Kidney capillary endothelial cell (primary cell): ENCODE data around the gene COL25A1.
"Not testable (repeated sequence)": the region's sequence is repeated elsewhere in the genome, so short reads cannot be mapped to it uniquely, and the experiment has no call there.

Source experiments
- DNase-seq: peaks from one replicate; pipeline ENCODE4 v3.0.0-alpha.2; 2018; ENCODE audit warnings: low spot score

Gene COL25A1

DNA sequence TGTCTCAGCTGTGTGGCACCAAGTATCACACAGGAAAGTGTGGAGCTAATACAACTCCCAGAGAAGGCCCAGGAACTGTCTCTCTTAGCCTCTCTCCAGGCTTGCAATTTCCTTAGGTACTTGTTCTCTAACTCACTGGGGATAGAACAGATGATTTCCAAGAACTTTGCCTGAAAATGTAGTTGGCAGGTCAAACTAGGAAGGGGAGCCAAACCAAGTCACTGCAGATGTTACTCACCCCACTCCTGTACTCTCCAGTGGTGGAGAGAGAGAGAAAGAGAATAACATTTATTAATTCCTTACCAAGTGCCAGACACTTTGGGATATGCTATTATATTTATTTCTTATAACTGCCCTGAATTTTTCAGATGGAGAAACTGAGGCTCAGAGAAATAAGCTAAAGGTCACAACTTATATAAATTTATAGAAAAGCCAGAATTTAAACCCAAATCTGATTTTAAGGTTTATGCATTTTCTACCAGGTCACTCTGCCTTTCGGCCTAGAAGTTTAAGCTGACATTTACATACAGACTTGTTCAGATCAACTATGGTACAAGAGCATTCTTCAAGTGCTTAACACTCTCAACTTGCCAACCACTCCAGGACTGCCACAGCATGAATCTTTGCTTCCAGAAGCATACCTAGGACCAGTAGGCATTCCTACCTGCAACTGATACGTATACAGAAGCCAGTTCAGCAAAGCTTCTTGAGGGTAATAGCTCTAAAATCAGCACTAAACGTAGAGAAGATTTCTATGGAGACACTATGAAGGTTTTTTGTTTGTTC lies 291.0 kb downstream of the COL25A1 start:
- no peak for DNase-seq

DNA sequence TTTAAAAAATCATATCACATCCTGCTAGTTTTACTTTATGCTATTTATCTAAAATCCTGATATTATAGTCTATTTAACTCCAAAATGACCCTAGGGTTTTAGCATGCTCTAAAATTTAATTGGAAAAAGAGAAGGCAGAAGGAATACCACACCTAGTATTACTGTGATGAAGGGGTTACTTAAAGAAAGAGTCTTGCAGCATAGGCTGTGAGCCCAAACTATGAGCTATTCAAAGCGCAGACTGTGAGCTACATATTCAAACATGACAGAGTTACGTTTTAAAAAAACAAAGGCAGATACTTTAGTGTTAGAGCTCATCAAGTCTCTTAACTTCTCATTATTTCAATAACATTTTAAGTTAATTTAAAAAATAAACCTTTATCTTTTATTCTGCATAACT lies 291.9 kb downstream of the COL25A1 start:
- no peak for DNase-seq

DNA sequence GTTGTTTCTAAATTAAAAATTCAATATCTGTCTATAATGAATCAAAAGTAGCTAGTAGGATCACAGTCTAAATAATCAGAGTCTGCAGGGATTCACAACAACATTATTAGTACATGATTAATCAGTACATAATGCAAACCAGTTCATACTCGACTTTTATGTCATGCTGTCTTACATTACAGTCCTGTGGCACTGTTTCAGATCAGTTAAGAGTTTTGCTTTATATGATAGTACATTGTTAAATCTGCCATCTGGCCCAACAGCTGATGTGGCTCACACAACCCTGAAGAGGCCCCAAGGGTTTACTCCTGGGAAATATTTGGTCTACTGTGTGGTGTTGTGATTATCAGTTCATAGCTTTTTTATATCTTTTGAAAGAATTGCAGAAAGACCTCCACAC lies 292.5 kb downstream of the COL25A1 start:
- no peak for DNase-seq

DNA sequence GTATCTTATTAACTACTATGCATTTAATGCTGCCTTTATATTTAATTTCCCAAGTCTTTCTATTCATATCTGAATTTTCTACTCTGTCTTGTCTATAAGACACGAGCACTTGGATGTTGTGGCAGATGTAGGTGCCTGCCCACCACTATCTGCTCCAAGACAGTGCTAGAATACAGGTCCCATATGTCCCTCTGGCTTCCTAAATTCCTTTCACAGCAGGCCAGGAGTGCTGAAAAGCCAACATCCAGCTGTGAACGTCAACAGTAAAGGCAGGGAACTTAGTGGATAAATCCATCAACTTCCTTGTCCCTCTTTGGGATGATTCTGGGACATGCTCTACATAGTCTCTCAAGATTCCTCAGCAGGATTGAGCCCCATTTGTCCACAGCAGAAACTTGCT lies 294.5 kb downstream of the COL25A1 start:
- no peak for DNase-seq

DNA sequence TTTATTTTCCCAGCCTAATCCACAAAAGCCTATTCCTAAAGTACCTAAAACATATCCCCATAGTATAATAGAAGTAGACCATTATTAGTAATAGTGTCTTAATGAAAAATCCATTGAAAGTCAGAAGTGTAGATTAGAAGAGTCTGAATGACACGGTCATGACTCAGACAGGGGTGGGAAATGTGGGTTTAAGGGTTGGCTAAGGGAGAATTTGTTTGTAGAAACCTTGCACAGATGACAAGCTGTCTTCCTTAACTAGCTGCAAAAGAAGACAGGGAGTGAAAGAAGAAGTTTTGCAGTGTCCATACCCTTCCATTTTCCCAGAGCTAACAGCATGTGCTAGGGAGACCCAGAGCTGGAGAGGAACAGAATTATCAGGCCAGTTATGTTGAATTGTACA lies 296.9 kb downstream of the COL25A1 start:
- DNase-seq = peak; percentile 10

DNA sequence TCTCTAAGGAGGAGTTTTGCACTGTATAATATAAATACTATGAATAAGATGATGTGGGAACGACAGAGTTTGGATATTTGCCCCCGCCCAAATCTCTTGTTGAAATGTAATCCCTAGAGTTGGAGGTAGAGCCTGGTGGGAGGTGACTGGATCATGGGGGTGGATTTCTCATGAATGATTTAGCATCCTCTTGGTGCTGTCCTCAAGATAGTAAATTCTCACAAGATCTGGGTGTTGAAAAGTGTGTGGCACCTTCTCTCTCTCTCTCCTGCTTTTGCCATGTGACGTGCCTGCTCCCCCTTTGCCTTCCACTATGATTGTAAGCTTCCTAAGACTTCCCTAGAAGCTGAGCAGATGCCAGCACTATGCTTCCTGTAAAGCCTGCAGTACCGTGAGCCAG lies 298.0 kb downstream of the COL25A1 start:
- DNase-seq = no peak

DNA sequence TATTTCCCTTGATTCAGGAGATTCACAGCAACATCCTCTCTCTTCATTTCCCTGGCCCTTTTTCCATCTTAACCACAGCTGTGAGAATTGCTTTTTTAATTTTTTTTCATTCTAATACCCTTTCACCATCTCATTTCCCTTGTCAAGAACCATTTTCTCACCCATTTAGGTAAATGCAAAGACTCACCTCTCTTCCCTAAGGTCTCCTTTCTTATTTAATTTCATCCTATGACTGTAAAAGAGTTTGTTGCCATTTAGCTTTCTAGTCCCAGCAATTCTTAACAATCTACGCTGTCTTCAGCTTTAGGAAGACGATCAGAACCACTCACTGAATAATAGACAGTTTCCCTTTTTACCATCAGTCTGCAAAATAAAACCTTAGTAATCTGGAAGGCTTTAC lies 298.5 kb downstream of the COL25A1 start:
- no peak for DNase-seq

DNA sequence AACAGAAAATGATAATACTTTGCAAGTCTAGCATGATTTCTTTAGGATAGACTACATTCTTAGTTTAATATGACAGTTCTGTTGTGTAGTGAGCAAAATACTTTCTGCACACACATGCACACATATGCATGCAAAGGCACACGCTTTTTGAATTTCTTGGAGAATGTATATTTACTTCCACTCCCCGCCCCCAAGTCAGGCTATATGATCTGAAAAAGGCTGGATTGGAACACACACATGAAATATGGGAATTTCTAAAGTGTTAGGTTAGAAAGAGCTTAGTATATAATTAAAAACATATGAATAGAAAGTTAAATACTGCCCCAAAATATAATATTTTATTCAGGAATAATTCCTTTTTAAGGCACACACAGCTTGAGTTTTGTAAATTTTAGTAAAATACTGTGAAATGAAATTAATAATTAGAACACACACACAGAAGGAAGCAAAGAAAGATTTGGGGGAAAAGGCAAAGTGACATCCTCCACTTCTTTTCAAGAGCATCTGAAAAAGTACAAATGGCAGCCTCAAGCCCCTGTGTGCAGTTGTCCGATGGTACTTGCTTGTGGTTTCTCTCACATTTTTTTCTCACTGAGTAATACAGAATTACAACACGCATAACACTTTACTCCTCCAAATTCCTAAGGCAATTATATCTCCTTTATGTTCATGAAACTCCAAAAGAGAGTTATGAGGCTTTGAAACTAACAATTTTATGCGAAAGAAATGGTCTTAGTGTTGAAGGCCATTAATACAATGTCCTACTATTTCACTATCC lies 310.7 kb downstream of the COL25A1 start:
- DNase-seq = no peak

DNA sequence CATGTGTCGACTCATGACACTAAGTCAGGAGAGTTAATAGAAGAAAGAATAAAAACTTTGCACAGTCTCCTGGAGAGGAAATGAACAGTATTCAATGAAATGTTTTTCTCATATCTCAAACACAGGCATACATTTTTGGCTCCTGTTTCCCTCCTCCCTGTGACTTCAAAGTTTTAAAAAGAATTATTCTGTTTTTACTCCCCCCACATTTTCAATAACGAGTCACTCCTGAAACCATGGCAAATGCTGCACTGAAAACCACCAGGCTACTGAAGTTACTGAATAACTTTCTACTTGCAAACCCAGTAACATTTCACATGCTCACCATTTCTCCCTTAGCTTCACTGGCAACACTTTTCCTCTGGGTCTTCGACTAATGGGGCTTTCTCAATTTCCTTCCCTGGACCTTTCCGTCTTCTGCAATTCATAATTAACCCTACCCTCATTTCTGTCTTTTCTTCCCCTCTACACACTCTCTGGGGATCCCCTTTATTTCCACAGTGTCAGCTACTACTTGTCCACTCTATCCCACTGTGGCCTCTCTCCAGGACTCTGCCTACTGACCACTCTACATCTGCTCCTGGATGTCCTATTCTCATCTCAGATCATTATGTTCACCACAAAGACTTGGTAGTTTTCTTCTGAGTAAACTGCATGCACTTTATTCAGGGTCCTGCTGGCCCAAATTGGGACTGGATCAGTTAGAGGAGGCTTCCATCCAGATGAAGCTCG lies 313.8 kb downstream of the COL25A1 start:
- no peak for DNase-seq

DNA sequence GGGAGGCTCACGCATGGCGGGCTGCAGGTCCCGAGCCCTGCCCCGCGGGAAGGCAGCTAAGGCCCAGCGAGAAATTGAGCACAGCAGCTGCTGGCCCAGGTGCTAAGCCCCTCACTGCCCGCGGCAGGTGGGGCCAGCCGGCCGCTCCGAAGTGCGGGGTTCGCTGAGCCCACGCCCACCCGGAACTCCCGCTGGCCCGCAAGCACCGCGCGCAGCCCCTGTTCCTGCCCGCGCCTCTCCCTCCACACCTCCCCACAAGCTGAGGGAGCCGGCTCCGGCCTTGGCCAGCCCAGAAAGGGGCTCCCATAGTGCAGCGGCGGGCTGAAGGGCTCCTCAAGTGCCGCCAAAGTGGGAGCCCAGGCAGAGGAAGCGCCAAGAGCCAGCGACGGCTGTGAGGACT lies 318.0 kb downstream of the COL25A1 start:
- not testable (repeated sequence) for DNase-seq

DNA sequence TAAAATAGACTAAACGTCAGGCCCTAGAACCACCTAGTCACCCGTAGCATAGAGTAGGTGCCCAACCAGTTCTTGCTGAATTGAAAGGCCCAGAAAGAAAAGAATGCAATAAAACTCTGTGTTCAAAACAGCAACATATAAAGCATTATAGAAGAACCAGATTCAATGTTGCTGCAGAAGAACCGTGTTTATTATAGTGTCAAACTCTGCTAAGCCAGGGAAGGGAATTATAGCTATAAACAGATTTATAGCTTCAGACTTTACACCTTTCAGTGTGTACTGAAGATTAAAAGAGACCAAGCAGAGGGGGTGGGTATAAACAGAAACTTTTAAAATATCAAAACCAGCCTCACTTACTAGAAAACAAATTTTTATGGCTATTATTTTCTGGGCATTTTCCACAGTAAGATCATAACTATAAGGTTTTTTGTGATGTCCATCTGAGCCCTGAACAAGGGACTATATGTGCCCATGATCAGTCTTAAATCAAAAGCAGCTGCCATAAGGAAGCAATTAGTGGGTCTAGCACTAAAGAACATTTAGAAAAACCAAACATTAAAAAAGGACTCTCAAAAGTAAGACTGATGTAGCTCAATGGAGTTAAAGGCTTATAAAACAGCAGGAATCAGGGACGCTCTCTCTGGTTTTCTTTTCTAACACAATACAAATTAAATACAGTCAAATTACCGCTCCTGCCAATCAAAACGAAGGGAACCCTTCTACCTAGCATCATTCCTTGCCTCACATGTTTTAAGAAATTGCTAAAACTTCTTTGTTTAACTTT lies 319.9 kb downstream of the COL25A1 start:
- DNase-seq = no peak

DNA sequence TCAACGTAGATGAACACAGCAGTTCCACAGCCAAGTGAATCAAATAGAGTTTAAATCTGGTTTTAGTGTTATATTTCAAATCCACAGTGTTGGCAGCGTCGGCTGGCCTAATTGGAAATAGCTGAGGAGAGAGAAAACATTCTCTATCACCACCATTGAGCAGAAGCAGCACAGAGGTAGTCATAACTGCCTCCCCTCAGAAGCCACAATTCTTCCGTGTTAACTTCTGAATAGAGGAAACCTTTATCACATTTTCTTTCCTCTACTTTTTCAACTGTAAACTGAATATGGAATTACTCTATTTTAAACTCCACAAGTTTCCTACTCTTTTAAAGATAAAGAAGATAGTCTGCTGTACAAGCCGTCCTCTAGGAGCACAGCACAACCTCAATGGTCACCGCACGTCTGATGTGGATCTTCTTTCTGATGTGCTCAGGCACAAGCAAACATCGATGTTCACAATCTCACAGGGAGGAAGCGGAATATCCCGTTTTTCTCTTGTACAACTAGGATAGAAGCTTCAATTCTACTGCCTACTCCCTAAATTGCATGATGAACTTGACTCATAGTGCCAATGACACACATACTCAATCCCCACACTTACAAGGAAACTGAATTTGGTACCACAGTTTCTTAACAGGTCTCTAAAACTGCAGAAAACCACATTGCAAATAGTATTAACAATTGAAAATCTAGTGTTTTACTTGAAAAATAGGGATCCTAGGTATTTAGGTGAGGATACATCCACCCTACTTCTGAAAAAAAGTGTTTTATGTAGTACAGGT lies 321.8 kb downstream of the COL25A1 start:
- no peak for DNase-seq

DNA sequence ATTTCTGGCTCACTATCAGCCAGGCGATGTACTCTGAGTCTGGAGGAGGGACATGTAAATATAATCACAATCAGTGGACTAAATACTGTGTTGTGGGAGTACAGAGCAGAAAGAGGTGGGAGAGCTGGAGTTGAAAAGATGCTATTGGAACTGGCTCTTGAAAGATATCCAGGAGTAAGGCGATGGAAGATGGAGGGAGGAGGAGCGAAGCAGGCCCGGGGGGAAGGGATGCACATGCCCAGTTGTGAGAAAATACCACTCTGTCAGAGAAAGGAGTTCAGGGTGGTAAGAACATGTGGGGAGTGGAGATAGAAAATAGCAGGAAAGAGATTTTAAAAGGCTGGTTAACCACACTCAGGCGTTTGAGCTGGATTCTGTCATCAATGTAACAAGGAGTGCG lies 322.7 kb downstream of the COL25A1 start:
- DNase-seq = no peak

DNA sequence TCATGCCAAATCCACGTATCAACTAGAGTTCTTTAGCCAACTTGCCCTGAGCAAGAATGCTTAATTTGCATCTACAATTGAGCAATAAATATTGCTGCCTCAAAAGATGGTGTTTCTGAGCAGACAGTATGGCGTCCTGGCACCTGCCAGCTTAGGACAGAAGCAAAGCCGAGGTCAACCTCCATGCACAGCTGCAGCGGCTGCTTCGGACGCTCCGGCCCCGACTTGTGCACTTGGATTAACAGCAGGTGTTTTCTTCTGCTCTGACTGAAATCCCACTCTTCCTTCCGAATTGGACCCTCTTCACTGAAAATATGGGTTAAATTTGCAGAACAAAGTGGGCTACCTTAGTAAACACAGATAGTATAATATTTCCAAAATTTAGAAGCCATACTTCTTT lies 324.4 kb downstream of the COL25A1 start:
- no peak for DNase-seq

DNA sequence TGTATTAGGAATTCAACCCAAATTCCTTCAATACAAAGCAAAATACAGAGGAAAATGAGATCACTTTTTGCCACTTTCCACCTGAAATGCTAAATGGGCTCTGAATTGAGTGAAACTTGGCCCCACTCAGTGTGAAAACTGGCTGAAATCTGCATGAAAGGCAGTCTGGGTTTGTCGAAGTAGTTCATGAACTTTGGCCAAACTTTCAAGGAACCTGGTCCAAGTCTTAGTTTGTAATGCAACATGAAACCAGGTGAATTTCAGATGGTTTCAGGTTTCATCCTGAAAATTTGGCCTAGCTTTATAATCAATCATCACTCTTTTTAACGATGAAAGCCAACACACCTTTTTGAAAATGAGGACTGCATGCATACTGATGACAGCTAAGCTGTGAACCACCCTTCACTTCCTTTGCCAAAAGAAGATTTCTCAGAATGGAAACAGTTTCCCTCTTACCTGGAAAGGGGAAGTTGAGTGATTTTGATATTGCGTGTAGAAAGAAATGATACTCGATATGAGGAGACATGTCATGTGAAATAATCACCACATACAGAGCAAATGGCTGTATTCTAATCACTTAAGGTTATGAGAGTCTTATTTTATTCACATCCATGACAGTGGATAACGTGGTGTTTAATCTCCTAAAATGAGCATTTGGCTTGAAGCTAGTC lies 329.7 kb downstream of the COL25A1 start:
- DNase-seq = no peak

DNA sequence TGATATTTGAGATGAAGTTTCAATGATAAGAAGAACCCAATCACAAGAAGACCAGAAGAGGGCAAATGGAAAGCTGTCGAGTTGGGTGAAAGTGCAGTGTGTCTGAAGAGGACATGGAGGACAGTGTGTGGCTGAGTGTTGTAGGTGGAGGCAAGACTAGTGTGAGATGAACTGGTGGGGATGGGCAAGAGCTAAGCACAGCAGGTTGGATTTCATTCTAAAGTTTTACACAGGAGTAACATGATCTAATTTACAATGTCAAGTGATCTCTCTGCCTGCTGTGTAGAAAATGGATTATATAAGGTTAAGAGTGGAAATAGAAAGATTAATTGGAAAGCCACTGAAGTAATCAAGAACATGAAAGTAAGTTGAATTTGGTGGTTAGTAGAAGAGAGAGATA lies 331.0 kb downstream of the COL25A1 start:
- no peak for DNase-seq

DNA sequence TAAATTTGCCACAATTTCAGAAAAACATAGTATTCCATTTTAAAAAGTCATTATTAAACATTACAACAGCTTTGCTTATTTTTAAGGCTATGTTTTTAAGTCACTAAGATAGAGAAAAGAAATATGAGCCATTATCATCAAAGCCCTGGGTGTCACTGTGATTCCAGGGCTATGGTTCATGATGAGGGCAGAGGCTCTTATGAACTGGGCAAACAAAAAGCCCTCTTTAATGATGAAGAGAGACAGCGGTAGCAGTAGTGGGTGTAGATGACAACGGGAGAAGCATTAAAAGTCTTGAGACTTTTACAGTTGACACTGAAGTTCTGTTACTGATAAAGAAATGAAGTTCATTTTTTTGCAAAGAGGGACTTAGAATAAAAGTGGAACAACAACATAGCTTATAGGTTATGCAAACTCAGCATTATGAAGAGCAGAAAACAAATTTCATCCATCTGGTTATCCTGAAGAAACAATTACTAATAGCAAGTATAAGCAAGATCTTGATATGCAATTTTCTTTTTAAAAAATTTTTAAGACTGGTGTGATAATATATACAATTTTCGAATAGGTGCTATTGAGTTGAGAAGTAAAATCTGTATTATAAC lies 336.9 kb downstream of the COL25A1 start:
- no peak for DNase-seq

DNA sequence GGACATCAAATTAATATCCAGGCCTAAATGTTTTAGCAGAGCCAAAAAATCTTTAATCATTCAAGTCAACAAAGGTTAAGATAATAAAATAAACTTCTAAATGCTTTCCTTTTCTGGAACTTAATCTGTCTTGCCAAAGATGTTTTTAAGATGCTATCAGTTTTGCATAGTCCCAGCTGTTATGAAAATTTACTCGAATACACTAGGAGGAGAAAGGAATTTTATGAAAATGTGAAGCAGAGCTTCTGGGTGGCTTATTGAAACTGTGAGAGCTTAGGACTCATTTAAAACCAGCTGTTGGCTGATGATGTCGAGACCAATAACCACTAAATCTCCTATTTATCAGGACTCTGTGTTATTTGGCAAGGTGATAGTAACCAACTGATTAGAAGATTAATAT lies 337.4 kb downstream of the COL25A1 start:
- DNase-seq = no peak

DNA sequence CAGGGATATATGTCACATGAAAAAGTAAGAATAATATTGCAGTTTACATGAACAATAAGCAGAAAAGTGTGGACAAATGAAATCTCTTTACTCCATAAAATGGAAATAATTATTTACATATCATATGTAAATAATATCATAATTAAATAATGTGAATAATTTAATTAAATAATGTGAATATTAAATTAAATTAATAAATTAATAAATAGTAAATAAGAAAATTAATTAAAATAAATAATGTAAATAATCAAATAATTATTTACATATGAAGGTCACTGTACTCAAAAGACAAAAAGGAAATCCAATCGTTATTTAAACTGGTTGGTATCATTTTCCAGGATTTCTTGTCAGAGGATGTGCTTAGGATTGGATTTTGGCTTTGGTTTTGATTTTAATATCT lies 338.5 kb downstream of the COL25A1 start:
- DNase-seq = no peak

DNA sequence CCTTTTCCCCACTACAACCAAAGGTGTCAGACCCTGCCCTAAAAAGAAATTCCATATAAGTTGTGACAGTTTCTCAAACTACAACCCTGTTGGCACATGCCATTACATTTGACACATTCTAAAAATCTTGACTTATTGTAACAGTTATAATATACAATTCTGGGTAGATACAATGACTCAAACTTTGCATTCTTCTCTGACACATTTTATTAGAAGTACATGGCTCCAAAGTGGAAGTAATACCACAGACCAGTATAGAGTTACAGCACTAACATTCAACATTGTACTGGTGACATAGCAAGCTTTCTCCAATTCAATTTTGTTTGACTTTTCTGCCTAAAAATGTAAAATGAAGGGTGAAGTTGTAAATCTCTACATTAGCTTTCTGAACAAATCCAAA lies 343.0 kb downstream of the COL25A1 start:
- DNase-seq = no peak
